Aorta (tissue), 5 donors: ENCODE measurements around the gene S100A1. TPM values are rescaled to one million over a fixed set of nuclear protein-coding genes. Genes with fewer than 3 reads are reported as not detected.

Source experiments
- ATAC-seq: fragments of 200-7000 bp; cut with Tn5 transposase; one replicate; pipeline ENCODE4 v1.9.1; 2022; ENCODE audit warnings: moderate library complexity; ENCODE audit not compliant: low FRiP score
- DNase-seq, 2 donors: peaks; one replicate each; pipeline ENCODE4 v3.0.0-alpha.2; 2020
- H3K27ac ChIP-seq, 2 donors: one replicate each; pipeline ENCODE4 v1.5.1; 2013; ENCODE audit warnings: low read length in 2 of 2, mild to moderate bottlenecking in 2 of 2, moderate library complexity in 2 of 2, control low read depth in 1 of 2, inconsistent platforms in 1 of 2, low read depth in 1 of 2
- H3K27me3 ChIP-seq, 2 donors: one replicate each; pipeline ENCODE4 v1.6.1; 2013; ENCODE audit warnings: control low read depth in 1 of 2, low read length in 1 of 2, mild to moderate bottlenecking in 1 of 2, moderate library complexity in 1 of 2; ENCODE audit not compliant: insufficient read depth in 2 of 2, control insufficient read depth in 1 of 2
- H3K36me3 ChIP-seq, 2 donors: one replicate each; pipeline ENCODE4 v1.6.1; 2013; ENCODE audit warnings: control low read depth in 1 of 2, low read length in 1 of 2, mild to moderate bottlenecking in 1 of 2; ENCODE audit not compliant: insufficient read depth in 2 of 2, control insufficient read depth in 1 of 2
- H3K4me1 ChIP-seq, 2 donors: one replicate each; pipeline ENCODE4 v1.6.1; 2013; ENCODE audit warnings: low read length in 2 of 2, control low read depth in 1 of 2, mild to moderate bottlenecking in 1 of 2, moderate library complexity in 1 of 2; ENCODE audit not compliant: insufficient read depth in 2 of 2, control insufficient read depth in 1 of 2
- H3K4me3 ChIP-seq, 2 donors: one replicate each; pipeline ENCODE4 v1.5.1; 2013; ENCODE audit warnings: low read length in 2 of 2, control low read depth in 1 of 2, mild to moderate bottlenecking in 1 of 2
- H3K9me3 ChIP-seq: one replicate; pipeline ENCODE4 v1.6.1; 2013; ENCODE audit warnings: mild to moderate bottlenecking, low read length; ENCODE audit not compliant: control insufficient read depth
- WGBS, 2 donors: extraction: QIAGEN DNeasy Blood & Tissue Kit; methylation state at CpG; one replicate each; pipeline ENCODE4 v1.1.7; 2013; 5-methylcytosine and 5-hydroxymethylcytosine counted together
- intact Hi-C, 2 donors: fragments of 100-400 bp; cut with DNase I; formaldehyde crosslinking; loops; one replicate each; pipeline versions ENCODE4 v1.14.2 to v1.15.0; 2022
- polyA plus RNA-seq, 2 donors: library from polyadenylated mRNA; stranded (reverse); fragments of 200-250 nt; gene quantifications; one replicate each; pipeline ENCODE4 v1.2.3, GENCODE V29; 2013
- total RNA-seq, 2 donors: library from RNA; stranded (reverse); fragmentation: NEBNext Ultra II Directional; extraction: Animal tissue kit (Norgen Biotek cat#: 25700); gene quantifications; one replicate each; pipeline ENCODE4 v1.2.1, GENCODE V29; 2021
- donor health status: healthy with polysubstance abuse.
- donor health status: Bipolar disorder and iron deficiency.
- donor health status: DM: no; HTN: no; CAD: no.
- donor health status: DM: no; HTN: no; CAD: no.
- donor health status: DM: yes; HTN: yes; CAD: no.

S100A1 gene
- total and polyA plus RNA-seq, 4 donors: 0.23 to 7.1 (median 0.69) TPM; not detected in 1

DNA sequence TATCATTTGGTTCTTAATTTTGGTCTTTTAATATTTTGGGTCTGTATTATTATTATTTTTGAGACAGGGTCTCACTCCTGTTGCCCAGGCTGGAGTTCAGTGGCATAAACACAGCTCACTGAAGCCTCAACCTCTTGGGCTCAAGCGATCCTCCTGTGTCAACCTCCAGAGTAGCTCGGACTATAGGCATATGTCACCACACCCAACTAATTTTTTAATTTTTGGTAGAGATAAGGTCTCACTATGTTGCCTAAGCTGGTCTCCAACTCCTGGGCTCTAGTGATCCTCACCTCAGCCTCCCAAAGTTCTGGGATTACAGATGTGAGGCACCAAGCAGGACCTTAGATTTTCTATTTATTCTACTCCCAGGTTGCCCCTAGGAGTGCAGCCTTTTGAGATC, 45.3 kb downstream of the S100A1 start:
- no peak for DNase-seq
- WGBS, 2 donors: 95 to 97% methylated on average over 2 of the region's 2 CpGs
- Histone ChIP-seq H3K4me1 (no peaks in the 10 kb centered on the region), H3K9me3 (no peaks in the 10 kb centered on the region), H3K36me3 (no peaks in the 10 kb centered on the region), H3K27me3 (no peaks in the 10 kb centered on the region), H3K4me3 (no peak overlapping the region), H3K27ac (no peak overlapping the region)
- ATAC-seq: no peak
- intact Hi-C loops: loop anchor here (5.0 to 10.0 kb wide), 2 partner anchors 99 to 314 kb away; partner anchors contain the start of gene RAB13 (in 1 of the 2)

DNA sequence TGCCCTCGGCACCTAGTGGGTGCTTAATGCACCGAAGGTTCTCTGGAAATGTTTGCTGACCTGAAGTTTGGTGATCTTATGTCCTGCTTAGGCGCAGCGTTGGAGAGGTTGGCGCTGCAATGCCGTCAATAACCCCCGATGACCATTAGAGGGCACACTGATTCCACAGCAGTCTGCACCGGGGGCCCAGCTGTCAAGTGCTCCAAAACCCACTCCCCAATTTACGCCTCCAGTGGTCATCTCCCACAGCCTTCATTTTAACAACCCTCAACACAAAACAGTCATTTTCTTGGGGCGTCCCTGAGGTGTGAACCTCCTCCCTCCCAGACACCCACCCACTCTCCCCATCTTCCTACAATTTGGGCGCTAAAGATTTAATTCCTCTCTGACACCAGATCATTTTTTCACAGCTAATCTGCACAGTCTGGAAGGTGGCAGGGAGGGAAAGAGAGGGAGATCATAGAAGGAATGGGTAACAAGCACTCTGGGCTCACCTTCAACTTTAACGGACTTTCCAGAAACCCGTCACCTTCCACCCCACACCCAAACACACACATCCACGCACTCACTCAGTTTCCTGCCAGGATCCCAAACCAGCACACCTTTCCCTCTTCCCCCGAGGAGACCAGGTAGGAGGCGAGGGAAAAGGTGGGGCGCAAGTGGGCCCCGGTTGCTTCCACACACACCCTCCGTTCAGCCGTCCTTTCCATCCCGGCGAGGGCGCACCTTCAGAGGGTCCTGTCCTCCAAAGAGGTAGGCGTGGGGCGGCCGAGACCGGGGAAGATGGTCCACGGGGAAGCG, 49.7 kb downstream of the S100A1 start:
- H3K27ac ChIP-seq: peak overlapping the region in 1 of 2 donors; percentile 63
- DNase-seq (peak; percentile 66 to 79), ATAC-seq (peak; percentile 81)
- H3K9me3 ChIP-seq: no peaks in the 10 kb centered on the region
- peaks cover 4% of the 10 kb centered on the region in 2 donors for H3K36me3 ChIP-seq
- H3K4me3 ChIP-seq: peak overlapping the region; percentile 30 to 79
- intact Hi-C loops: loop anchor here (1.0 to 10.0 kb wide), 6 partner anchors 71 to 309 kb away; partner anchors contain the start of gene RAB13 (in 1 of the 2)
- H3K27me3 ChIP-seq: no peaks in the 10 kb centered on the region
- H3K4me1 ChIP-seq: no peaks in the 10 kb centered on the region
- 1% methylated on average over 29 of the region's 29 CpGs for WGBS, 2 donors

DNA sequence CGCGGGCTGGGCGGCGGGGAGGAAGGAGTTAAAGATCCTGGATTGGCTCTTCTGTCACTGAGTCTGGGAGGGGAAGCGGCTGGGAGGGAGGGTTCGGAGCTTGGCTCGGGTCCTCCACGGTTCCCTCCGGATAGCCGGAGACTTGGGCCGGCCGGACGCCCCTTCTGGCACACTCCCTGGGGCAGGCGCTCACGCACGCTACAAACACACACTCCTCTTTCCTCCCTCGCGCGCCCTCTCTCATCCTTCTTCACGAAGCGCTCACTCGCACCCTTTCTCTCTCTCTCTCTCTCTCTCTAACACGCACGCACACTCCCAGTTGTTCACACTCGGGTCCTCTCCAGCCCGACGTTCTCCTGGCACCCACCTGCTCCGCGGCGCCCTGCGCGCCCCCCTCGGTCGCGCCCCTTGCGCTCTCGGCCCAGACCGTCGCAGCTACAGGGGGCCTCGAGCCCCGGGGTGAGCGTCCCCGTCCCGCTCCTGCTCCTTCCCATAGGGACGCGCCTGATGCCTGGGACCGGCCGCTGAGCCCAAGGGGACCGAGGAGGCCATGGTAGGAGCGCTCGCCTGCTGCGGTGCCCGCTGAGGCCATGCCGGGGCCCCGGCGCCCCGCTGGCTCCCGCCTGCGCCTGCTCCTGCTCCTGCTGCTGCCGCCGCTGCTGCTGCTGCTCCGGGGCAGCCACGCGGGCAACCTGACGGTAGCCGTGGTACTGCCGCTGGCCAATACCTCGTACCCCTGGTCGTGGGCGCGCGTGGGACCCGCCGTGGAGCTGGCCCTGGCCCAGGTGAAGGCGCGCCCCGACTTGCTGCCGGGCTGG, 50.5 kb downstream of the S100A1 start, which contains the start of gene NPR1:
Gene NPR1 (plus strand): TSS at position 170 of the 818 bp plus-strand sequence. CDS start 421 bp downstream, at position 591.
- DNase-seq (peak; percentile 87 to 93), ATAC-seq (peak; percentile 88)
- WGBS, 2 donors: 0% methylated on average over 66 to 78 of the region's 78 CpGs

DNA sequence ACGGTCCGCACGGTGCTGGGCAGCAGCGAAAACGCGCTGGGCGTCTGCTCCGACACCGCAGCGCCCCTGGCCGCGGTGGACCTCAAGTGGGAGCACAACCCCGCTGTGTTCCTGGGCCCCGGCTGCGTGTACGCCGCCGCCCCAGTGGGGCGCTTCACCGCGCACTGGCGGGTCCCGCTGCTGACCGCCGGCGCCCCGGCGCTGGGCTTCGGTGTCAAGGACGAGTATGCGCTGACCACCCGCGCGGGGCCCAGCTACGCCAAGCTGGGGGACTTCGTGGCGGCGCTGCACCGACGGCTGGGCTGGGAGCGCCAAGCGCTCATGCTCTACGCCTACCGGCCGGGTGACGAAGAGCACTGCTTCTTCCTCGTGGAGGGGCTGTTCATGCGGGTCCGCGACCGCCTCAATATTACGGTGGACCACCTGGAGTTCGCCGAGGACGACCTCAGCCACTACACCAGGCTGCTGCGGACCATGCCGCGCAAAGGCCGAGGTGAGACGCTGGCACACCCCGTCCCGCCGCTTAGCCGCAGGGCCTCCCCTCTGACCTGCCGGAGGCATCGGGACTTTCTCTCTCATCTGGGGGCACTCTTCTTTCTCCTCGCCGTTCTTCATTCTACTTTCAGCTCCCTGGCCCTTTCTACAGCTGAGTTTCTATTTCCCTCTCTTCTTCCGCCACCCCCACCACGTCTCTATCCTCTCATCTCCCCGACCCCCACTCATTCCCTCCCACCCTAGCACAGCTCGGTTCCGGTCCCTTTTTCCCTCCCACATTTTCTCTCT, 51.3 kb downstream of the S100A1 start:
- DNase-seq (peak; percentile 58 to 83), ATAC-seq (peak; percentile 65)
- Histone ChIP-seq H3K36me3 (peaks cover 4 to 7% of the 10 kb centered on the region in 2 donors), H3K9me3 (no peaks in the 10 kb centered on the region), H3K4me1 (no peaks in the 10 kb centered on the region), H3K27ac (peak overlapping the region; percentile 14 to 17), H3K4me3 (peak overlapping the region; percentile 30 to 79), H3K27me3 (no peaks in the 10 kb centered on the region)
- intact Hi-C loops: loop anchor here (2.0 to 10.0 kb wide), 5 partner anchors 73 to 308 kb away; partner anchors contain the start of gene RAB13 (in 1 of the 2)
- 0 to 1% methylated on average over 72 to 73 of the region's 73 CpGs for WGBS, 2 donors

More for the DNA sequence above, 50.5 kb downstream of the S100A1 start, which contains the start of gene NPR1:
- intact Hi-C loops: loop anchor here (1.0 to 10.0 kb wide), 6 partner anchors 71 to 309 kb away; partner anchors contain the start of gene RAB13 (in 1 of the 2)
- Histone ChIP-seq H3K27ac (peak within 1 kb of the TSS; percentile 17 to 63), H3K27me3 (no peaks in the 10 kb centered on the region), H3K9me3 (no peaks in the 10 kb centered on the region), H3K4me1 (no peaks in the 10 kb centered on the region), H3K4me3 (peak within 1 kb of the TSS; percentile 30 to 79), H3K36me3 (peaks cover 4 to 7% of the 10 kb centered on the region in 2 donors)

DNA sequence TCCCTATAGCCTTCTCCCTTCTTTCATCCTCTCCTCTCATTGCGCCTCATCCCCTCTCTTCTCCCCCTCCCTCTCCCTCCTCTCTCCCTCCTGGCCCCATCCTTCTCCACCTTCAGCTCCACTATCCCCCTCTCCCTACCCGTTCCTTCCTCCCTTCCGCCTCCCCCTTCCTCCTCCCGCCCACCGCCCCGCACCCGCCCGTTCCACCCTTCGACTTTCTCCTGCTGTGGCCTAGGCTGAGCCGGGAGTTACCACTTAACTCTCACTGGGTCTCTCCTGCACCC, 51.8 kb downstream of the S100A1 start:
- DNase-seq (no peak), ATAC-seq (no peak)
- intact Hi-C loops: no loop called here
- Histone ChIP-seq H3K4me3 (peak overlapping the region; percentile 30 to 79), H3K9me3 (no peaks in the 10 kb centered on the region), H3K27me3 (no peaks in the 10 kb centered on the region), H3K27ac (peak overlapping the region in 1 of 2 donors; percentile 4), H3K4me1 (no peaks in the 10 kb centered on the region), H3K36me3 (peaks cover 4 to 7% of the 10 kb centered on the region in 2 donors)
- 4 to 8% methylated on average over 10 of the region's 10 CpGs for WGBS, 2 donors

Other genes with a start within 250 kb of the S100A1 start
- 100 to 1,000 TPM in 1 of 2 donors, 10 to 100 TPM in 1; 83.5 to 185 TPM for gene S100A8, start 237.4 kb upstream of the S100A1 start, total RNA-seq
- gene S100A8, start 237.4 kb upstream of the S100A1 start, polyA plus RNA-seq: 100 to 1,000 TPM in 1 of 2 donors, 10 to 100 TPM in 1; 48.2 to 218 TPM
- not detected for gene S100A7A, start 211.9 kb upstream of the S100A1 start, total RNA-seq
- not detected for gene S100A7A, start 211.9 kb upstream of the S100A1 start, polyA plus RNA-seq
- not detected for gene S100A7, start 167.8 kb upstream of the S100A1 start, total RNA-seq
- not detected for gene S100A7, start 167.8 kb upstream of the S100A1 start, polyA plus RNA-seq
- gene S100A6, start 92.4 kb upstream of the S100A1 start, total RNA-seq: 1,000 to 10,000 TPM in 1 of 2 donors, 100 to 1,000 TPM in 1; 934 to 1,126 TPM
- gene S100A6, start 92.4 kb upstream of the S100A1 start, polyA plus RNA-seq: 1,000 to 10,000 TPM; 3,932 to 5,181 TPM
- gene S100A5, start 87.5 kb upstream of the S100A1 start, total RNA-seq: not detected
- gene S100A5, start 87.5 kb upstream of the S100A1 start, polyA plus RNA-seq: not detected
- 100 to 1,000 TPM; 406 to 967 TPM for gene S100A4, start 82.6 kb upstream of the S100A1 start, total RNA-seq
- 1,000 to 10,000 TPM; 3,369 to 4,033 TPM for gene S100A4, start 82.6 kb upstream of the S100A1 start, polyA plus RNA-seq
- gene S100A3, start 79.2 kb upstream of the S100A1 start, total RNA-seq: 1 to 10 TPM; 2.3 to 3.8 TPM
- 10 to 100 TPM in 1 of 2 donors, 1 to 10 TPM in 1; 3.0 to 11.7 TPM for gene S100A3, start 79.2 kb upstream of the S100A1 start, polyA plus RNA-seq
- gene S100A2, start 62.6 kb upstream of the S100A1 start, total RNA-seq: 1 to 10 TPM; 1.8 TPM
- gene S100A2, start 62.6 kb upstream of the S100A1 start, polyA plus RNA-seq: 1 to 10 TPM; 2.1 to 6.4 TPM
- gene S100A16, start 15.3 kb upstream of the S100A1 start, total RNA-seq: 10 to 100 TPM; 72.8 to 83.4 TPM
- 100 to 1,000 TPM in 1 of 2 donors, 10 to 100 TPM in 1; 86.5 to 116 TPM for gene S100A16, start 15.3 kb upstream of the S100A1 start, polyA plus RNA-seq
- gene S100A14, start 12.1 kb upstream of the S100A1 start, total RNA-seq: not detected
- gene S100A14, start 12.1 kb upstream of the S100A1 start, polyA plus RNA-seq: 10 to 100 TPM in 1 of 2 donors, 1 to 10 TPM in 1; 2.5 to 91.2 TPM
- 100 to 1,000 TPM in 1 of 2 donors, 10 to 100 TPM in 1; 80.0 to 111 TPM for gene S100A13, start 929 bp upstream of the S100A1 start, total RNA-seq
- 100 to 1,000 TPM; 243 to 245 TPM for gene S100A13, start 929 bp upstream of the S100A1 start, polyA plus RNA-seq
- gene CHTOP, start 5.6 kb downstream of the S100A1 start, total RNA-seq: 10 to 100 TPM; 54.3 to 57.0 TPM
- 10 to 100 TPM; 34.4 to 51.8 TPM for gene CHTOP, start 5.6 kb downstream of the S100A1 start, polyA plus RNA-seq
- gene SNAPIN, start 30.3 kb downstream of the S100A1 start, total RNA-seq: 10 to 100 TPM; 30.4 to 35.4 TPM
- 10 to 100 TPM; 52.6 to 55.6 TPM for gene SNAPIN, start 30.3 kb downstream of the S100A1 start, polyA plus RNA-seq
- 10 to 100 TPM; 70.6 to 82.9 TPM for gene ILF2, start 42.6 kb downstream of the S100A1 start, total RNA-seq
- 10 to 100 TPM; 67.0 to 72.8 TPM for gene ILF2, start 42.6 kb downstream of the S100A1 start, polyA plus RNA-seq
- 100 to 1,000 TPM; 116 to 168 TPM for gene NPR1, start 50.3 kb downstream of the S100A1 start, total RNA-seq
- 100 to 1,000 TPM in 1 of 2 donors, 10 to 100 TPM in 1; 39.4 to 110 TPM for gene NPR1, start 50.3 kb downstream of the S100A1 start, polyA plus RNA-seq
- gene INTS3, start 99.6 kb downstream of the S100A1 start, total RNA-seq: 10 to 100 TPM; 52.2 to 76.7 TPM
- 100 to 1,000 TPM in 1 of 2 donors, 10 to 100 TPM in 1; 10.9 to 101 TPM for gene INTS3, start 99.6 kb downstream of the S100A1 start, polyA plus RNA-seq
- 10 to 100 TPM; 52.4 to 54.5 TPM for gene SLC27A3, start 147.0 kb downstream of the S100A1 start, total RNA-seq
- 100 to 1,000 TPM in 1 of 2 donors, 10 to 100 TPM in 1; 26.3 to 166 TPM for gene SLC27A3, start 147.0 kb downstream of the S100A1 start, polyA plus RNA-seq